Right lobe of liver (tissue), 4 donors: ENCODE data around the gene RPL36A.

ENCODE experiments used
- CTCF ChIP-seq, 4 donors: fragments of 200-600 bp in 3 of 4; fragments of 450-650 bp in 1 of 4; IDR thresholded peaks; one replicate each; pipeline versions ENCODE4 v1.5.1 to v1.8.0; 2016 to 2022; ENCODE audit warnings: antibody characterized with exemption in 4 of 4, mild to moderate bottlenecking in 2 of 4
- POLR2A ChIP-seq: fragments of 450-650 bp; IDR thresholded peaks from one replicate; pipeline ENCODE4 v1.6.1; 2017; ENCODE audit warnings: antibody characterized with exemption, mild to moderate bottlenecking
- donor health status: DM: no; HTN: no; CAD: no.
- donor health status: DM: no; HTN: no; CAD: no.
- donor health status: DM: no; HTN: yes; CAD: no.

GRCh38 chrX:101399825-101400224 lies 9.0 kb downstream of the RPL36A start:
- no peak for TF ChIP-seq CTCF (IDR thresholded peaks at IDR 0.05)
- no peak for TF ChIP-seq POLR2A
